ENCODE data around the gene C2CD2L. TPM values are rescaled to one million over a fixed set of nuclear protein-coding genes. Genes with fewer than 3 reads are reported as not detected.

The C2CD2L gene
- total and polyA plus RNA-seq, 2 donors (not counting 3 experiments of a cell fraction or from before 2014, with no cell fraction given) = 9.1 to 10.4 TPM

GRCh38 chr11:119112314-119113020 lies 5.3 kb downstream of the C2CD2L start:
- intact Hi-C loops (cut with micrococcal nuclease) = no loop called here
- POLR2A ChIA-PET = no interaction called here
- dilution Hi-C loops (cut with MboI; ENCODE audit: extremely low pct_ligation_motif_present, low sequenced_read_pairs) = no loop called here
- no peaks in the 10 kb centered on the region for H3K9me3 ChIP-seq (replicated peaks; ENCODE audit: control insufficient read depth, insufficient read depth, low read length)
- H3K4me2 ChIP-seq (ENCODE audit: insufficient read depth, low read length) = no peak overlapping the region
- no TSS peak for BruUV-seq (replicated peaks)
- H3K79me2 ChIP-seq (ENCODE audit: control insufficient read depth, insufficient read depth, low read length) = no peaks in the 10 kb centered on the region
- H3K9ac ChIP-seq (replicated peaks; ENCODE audit: extremely low read depth, insufficient read depth, low read length) = no peak overlapping the region
- DNase-seq (ENCODE audit: low read depth, low spot score) (no peak), FAIRE-seq (no peak)
- no peak for TF ChIP-seq EZH2 (IDR thresholded peaks at IDR 0.05; ENCODE audit: borderline replicate concordance, low read depth, low read length, severe bottlenecking)
- no peak for TF ChIP-seq JUN (IDR thresholded peaks at IDR 0.05; ENCODE audit: borderline replicate concordance, insufficient read depth, insufficient read length, low read depth)
- TF ChIP-seq POLR2AphosphoS5 (IDR thresholded peaks at IDR 0.05; ENCODE audit: insufficient read depth, low read depth, low read length) = no peak
- no peak overlapping the region for H3K27ac ChIP-seq (ENCODE audit: insufficient read depth, low read depth, low read length)
- no peaks in the 10 kb centered on the region for H4K20me1 ChIP-seq (replicated peaks; ENCODE audit: control insufficient read depth, extremely low read depth, insufficient read depth, low read length)
- CTCF ChIA-PET = interaction anchor here (1.3 to 1.7 kb wide), 2 partner anchors 10 to 40 kb away, joined by 3 to 6 read pairs; no protein-coding TSS in a partner anchor
- H3K4me3 ChIP-seq (replicated peaks in 1 of 3; ENCODE audit: insufficient read depth in 1 of 3, low read depth in 1 of 3, low read length in 3 of 3) = no peak overlapping the region
- H3K36me3 ChIP-seq (ENCODE audit: control insufficient read depth in 2 of 2, extremely low read depth in 1 of 2, insufficient read depth in 2 of 2, low read length in 2 of 2) = peaks cover 7 to 27% of the 10 kb centered on the region in 2 experiments
- H3K9me1 ChIP-seq (replicated peaks; ENCODE audit: control insufficient read depth, extremely low read depth, insufficient read depth, low read length) = no peaks in the 10 kb centered on the region
- H3K4me1 ChIP-seq (ENCODE audit: control insufficient read depth, extremely low read depth, insufficient read depth, low read length) = peaks cover 13% of the 10 kb centered on the region
- H3K27me3 ChIP-seq (ENCODE audit: control insufficient read depth in 2 of 2, insufficient read depth in 2 of 2, low read length in 2 of 2) = no peaks in the 10 kb centered on the region
- no peak overlapping the region for H2AFZ ChIP-seq (ENCODE audit: low read depth, low read length)

GRCh38 chr11:119113716-119114115 lies 6.6 kb downstream of the C2CD2L start:
- TF ChIP-seq POLR2A (IDR thresholded peaks at IDR 0.05; ENCODE audit: low read depth, low read length) = no peak
- TF ChIP-seq MYC (IDR thresholded peaks at IDR 0.05; ENCODE audit: low read depth, low read length) = no peak
- TF ChIP-seq POLR2AphosphoS5 (IDR thresholded peaks at IDR 0.05; ENCODE audit: insufficient read depth, low read depth, low read length) = no peak
- TF ChIP-seq JUN (IDR thresholded peaks at IDR 0.05; ENCODE audit: borderline replicate concordance, insufficient read depth, insufficient read length, low read depth) = no peak
- no peak for TF ChIP-seq CTCF (IDR thresholded peaks at IDR 0.05; ENCODE audit: extremely low read depth in 1 of 2, insufficient read depth in 1 of 2, low read depth in 1 of 2, low read length in 2 of 2)
- TF ChIP-seq FOS (IDR thresholded peaks at IDR 0.05; ENCODE audit: borderline replicate concordance, insufficient read depth, low read length) = no peak
- TF ChIP-seq, protein P1, sequence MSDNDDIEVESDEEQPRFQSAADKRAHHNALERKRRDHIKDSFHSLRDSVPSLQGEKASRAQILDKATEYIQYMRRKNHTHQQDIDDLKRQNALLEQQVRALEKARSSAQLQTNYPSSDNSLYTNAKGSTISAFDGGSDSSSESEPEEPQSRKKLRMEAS (IDR thresholded peaks at IDR 0.05; ENCODE audit: insufficient read depth, insufficient read length) = no peak
- TF ChIP-seq GATA2 (IDR thresholded peaks at IDR 0.05; ENCODE audit: insufficient read depth, insufficient read length, low read depth, low read length) = no peak
- TF ChIP-seq EZH2 (IDR thresholded peaks at IDR 0.05; ENCODE audit: borderline replicate concordance, low read depth, low read length, severe bottlenecking) = no peak
- CTCF ChIA-PET = interaction anchor here (1.2 kb wide), 1 partner anchor 11 kb away, joined by 3 read pairs; no protein-coding TSS in a partner anchor
- Histone ChIP-seq H2AFZ (ENCODE audit: low read depth, low read length) (no peak overlapping the region), H3K9me1 (replicated peaks; ENCODE audit: control insufficient read depth, extremely low read depth, insufficient read depth, low read length) (no peaks in the 10 kb centered on the region), H3K27ac (ENCODE audit: insufficient read depth, low read depth, low read length) (no peak overlapping the region), H4K20me1 (replicated peaks; ENCODE audit: control insufficient read depth, extremely low read depth, insufficient read depth, low read length) (no peaks in the 10 kb centered on the region), H3K9ac (replicated peaks; ENCODE audit: extremely low read depth, insufficient read depth, low read length) (no peak overlapping the region), H3K4me1 (ENCODE audit: control insufficient read depth, extremely low read depth, insufficient read depth, low read length) (peaks cover 5% of the 10 kb centered on the region), H3K4me2 (ENCODE audit: insufficient read depth, low read length) (no peak overlapping the region), H3K36me3 (ENCODE audit: control insufficient read depth in 2 of 2, extremely low read depth in 1 of 2, insufficient read depth in 2 of 2, low read length in 2 of 2) (peaks cover 7 to 27% of the 10 kb centered on the region in 2 experiments), H3K79me2 (ENCODE audit: control insufficient read depth, insufficient read depth, low read length) (no peaks in the 10 kb centered on the region), H3K9me3 (replicated peaks; ENCODE audit: control insufficient read depth, insufficient read depth, low read length) (no peaks in the 10 kb centered on the region), H3K27me3 (ENCODE audit: control insufficient read depth in 2 of 2, insufficient read depth in 2 of 2, low read length in 2 of 2) (no peaks in the 10 kb centered on the region), H3K4me3 (replicated peaks in 1 of 3; ENCODE audit: insufficient read depth in 1 of 3, low read depth in 1 of 3, low read length in 3 of 3) (no peak overlapping the region)
- no TSS peak for BruUV-seq (replicated peaks)
- DNase-seq (ENCODE audit: low read depth, low spot score) (no peak), FAIRE-seq (no peak)
- dilution Hi-C loops (cut with MboI; ENCODE audit: extremely low pct_ligation_motif_present, low sequenced_read_pairs) = no loop called here
- POLR2A ChIA-PET = no interaction called here
- intact Hi-C loops (cut with micrococcal nuclease) = no loop called here
